ENCODE measurements around the gene PYGM. TPM values are rescaled to one million over a fixed set of nuclear protein-coding genes. Genes with fewer than 3 reads are reported as not detected.

PYGM gene
- total RNA-seq, 1 donor from 2014 or later, result 0.26 TPM

DNA sequence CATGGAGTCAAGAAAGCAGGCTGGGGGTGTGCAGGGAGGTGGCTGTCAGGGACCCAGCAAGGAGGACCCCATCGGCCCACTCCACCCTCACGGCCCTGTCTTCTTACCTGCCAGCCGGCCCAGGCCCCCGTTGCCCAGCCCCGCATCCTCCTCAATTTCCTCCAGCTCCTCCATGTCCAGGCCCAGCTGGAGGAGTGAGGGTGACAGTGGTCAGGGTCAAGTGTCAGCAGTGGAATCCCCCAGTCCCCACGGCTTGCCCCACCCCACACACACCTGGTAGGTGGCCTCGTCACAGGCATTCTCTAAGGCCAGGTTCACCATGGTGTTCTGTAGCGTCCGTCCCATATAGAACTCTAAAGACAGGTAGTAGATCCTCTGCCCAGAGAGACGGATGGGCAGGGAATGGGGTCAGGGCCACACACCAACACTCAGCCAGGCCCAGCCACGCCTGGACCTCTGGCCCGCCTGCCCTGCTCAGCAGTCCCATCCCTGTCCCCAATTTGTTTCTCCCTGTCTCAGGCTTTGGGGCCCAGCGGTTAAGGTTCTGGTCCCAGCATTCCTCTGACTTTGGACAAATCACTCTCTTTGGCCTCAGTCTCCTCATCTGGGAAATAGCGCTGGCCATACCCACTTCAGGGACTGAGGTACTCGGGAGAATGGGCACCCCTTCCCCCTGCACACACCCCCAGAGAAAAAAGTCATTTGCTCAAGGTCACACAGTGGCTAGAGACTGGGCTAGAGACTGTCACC is 1.3 kb downstream of the PYGM start:
- peaks cover 2% of the 10 kb centered on the region for H3K27me3 ChIP-seq (ENCODE audit: control insufficient read depth, insufficient read depth, low read length)
- no peak overlapping the region for H3K4me3 ChIP-seq (ENCODE audit: low read depth, low read length)
- FAIRE-seq (no peak), DNase-seq (ENCODE audit: low read depth) (no peak)
- TF ChIP-seq, protein P1, sequence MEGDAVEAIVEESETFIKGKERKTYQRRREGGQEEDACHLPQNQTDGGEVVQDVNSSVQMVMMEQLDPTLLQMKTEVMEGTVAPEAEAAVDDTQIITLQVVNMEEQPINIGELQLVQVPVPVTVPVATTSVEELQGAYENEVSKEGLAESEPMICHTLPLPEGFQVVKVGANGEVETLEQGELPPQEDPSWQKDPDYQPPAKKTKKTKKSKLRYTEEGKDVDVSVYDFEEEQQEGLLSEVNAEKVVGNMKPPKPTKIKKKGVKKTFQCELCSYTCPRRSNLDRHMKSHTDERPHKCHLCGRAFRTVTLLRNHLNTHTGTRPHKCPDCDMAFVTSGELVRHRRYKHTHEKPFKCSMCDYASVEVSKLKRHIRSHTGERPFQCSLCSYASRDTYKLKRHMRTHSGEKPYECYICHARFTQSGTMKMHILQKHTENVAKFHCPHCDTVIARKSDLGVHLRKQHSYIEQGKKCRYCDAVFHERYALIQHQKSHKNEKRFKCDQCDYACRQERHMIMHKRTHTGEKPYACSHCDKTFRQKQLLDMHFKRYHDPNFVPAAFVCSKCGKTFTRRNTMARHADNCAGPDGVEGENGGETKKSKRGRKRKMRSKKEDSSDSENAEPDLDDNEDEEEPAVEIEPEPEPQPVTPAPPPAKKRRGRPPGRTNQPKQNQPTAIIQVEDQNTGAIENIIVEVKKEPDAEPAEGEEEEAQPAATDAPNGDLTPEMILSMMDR (IDR thresholded peaks at IDR 0.05; ENCODE audit: insufficient read depth, low read length, severe bottlenecking), result no peak
- peaks cover 3% of the 10 kb centered on the region for H3K36me3 ChIP-seq (ENCODE audit: control insufficient read depth, insufficient read depth, low read length)

DNA sequence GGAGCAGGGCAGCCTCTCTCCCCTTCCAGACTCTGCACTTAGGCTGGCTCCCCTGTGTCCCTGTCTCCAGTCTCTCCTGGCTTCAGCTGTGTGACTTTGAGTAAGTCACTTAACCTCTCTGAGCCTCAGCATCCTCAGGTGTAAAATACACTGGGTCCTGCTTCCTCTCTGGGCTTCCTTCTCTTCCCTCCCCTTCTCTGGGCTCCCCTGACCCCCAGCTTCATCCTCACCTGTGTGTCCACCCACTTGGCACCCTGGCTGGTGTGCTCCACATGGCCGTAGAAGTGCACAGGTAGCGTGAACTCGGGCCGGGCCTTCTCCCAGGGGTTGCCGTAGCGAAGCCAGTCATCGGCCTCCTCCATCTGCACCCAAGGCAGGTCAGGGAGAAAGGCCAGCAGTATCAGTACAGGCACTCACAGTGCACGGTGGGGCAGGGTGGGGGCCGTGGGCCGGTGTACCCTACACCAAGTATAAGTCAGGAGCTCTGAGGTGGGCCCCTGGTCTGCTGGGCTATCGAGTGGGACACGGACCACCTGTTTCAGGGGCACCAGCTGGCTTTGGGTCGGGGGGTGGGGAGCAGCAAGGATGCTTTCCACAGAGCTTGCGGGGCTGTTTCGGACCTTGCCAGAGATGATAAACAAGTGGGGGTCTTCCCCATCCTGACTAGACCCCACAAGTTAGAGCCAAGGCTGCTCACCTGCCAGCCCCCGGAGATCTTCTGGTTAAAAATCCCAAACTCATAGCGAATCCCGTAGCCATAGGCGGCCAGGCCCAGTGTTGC is 2.0 kb downstream of the PYGM start:
- no peak for DNase-seq (ENCODE audit: low read depth)
- FAIRE-seq, result no peak
- TF ChIP-seq, protein P1 (IDR thresholded peaks at IDR 0.05; ENCODE audit: insufficient read depth, low read length, severe bottlenecking), result no peak
- Histone ChIP-seq H3K4me3 (ENCODE audit: low read depth, low read length) (no peak overlapping the region), H3K36me3 (ENCODE audit: control insufficient read depth, insufficient read depth, low read length) (no peaks in the 10 kb centered on the region), H3K27me3 (ENCODE audit: control insufficient read depth, insufficient read depth, low read length) (peaks cover 2% of the 10 kb centered on the region)

DNA sequence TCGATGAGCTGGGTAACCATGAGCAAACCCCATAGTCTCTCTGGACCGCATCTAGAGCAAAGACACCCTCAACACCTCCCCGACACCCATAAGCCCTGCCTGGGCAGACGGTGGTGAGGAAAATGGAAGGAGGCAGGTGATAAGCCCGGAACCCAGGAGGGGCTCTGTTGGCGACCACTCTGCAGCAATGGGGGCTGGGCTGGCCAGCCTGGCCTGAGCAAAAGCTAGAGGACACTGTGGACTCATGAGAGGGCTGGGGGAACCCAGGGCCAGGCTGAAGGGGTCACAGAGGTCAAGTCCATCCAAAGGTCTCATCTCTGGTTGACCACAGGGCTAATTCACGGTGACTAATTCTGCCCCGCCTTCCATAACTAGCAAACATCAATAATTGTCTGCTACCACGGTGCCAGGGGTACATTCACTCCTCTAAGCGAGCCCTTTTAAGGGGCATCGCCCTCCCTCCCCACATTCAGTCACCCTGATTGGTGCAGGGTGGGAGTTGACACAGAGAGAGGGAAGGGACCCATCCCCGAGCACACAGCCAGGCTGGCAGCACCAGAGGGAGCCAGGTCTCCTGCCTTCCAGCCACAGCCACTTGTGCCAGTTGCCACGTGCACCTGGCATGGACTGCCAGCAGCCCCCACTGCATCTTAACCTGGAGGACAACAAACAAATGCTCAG is 4.0 kb downstream of the PYGM start:
- H3K36me3 ChIP-seq (ENCODE audit: control insufficient read depth, insufficient read depth, low read length), result no peaks in the 10 kb centered on the region
- H3K4me3 ChIP-seq (ENCODE audit: low read depth, low read length), result no peak overlapping the region
- peaks cover 2% of the 10 kb centered on the region for H3K27me3 ChIP-seq (ENCODE audit: control insufficient read depth, insufficient read depth, low read length)
- FAIRE-seq (no peak), DNase-seq (ENCODE audit: low read depth) (no peak)
- TF ChIP-seq, protein P1 (IDR thresholded peaks at IDR 0.05; ENCODE audit: insufficient read depth, low read length, severe bottlenecking), result no peak

DNA sequence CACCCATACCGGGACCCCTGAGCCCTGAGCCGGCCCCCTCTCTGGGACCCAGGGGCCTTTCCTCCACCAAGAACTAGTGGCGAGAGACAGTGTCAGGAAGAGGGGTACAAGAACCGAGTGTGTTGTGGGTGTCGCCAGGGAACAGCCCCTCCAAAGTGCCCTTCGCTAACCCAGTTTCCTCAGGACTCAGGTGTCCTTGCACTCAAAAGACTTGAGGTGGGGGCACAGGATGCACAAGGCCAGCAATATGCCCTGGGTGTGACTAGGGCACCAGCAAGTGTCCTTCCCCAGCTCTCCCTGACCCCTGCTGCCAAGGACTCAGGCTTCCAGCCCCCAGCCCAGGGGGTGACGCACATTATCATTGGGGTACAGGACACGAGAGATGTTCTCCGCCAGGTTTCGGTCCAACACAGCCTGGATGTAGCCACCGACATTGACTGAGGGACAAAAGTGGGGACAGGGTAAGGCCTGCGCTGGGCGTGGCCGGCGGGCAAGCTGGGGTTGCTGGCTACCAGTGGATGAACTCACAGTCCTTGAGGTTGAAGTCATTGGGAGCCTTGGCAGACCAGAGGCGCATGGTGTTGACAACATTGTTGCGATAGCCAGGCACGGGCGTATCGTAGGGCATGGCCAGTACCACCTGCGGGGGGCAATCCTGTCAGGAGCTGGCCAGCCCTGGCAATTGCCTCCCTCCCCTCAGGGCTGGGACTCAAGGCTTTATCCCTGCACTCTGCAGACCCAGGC is 4.7 kb downstream of the PYGM start:
- FAIRE-seq, result no peak
- TF ChIP-seq, protein P1 (IDR thresholded peaks at IDR 0.05; ENCODE audit: insufficient read depth, low read length, severe bottlenecking), result no peak
- no peak for DNase-seq (ENCODE audit: low read depth)
- no peak overlapping the region for H3K4me3 ChIP-seq (ENCODE audit: low read depth, low read length)
- H3K36me3 ChIP-seq (ENCODE audit: control insufficient read depth, insufficient read depth, low read length), result no peaks in the 10 kb centered on the region
- H3K27me3 ChIP-seq (ENCODE audit: control insufficient read depth, insufficient read depth, low read length), result peaks cover 2% of the 10 kb centered on the region

DNA sequence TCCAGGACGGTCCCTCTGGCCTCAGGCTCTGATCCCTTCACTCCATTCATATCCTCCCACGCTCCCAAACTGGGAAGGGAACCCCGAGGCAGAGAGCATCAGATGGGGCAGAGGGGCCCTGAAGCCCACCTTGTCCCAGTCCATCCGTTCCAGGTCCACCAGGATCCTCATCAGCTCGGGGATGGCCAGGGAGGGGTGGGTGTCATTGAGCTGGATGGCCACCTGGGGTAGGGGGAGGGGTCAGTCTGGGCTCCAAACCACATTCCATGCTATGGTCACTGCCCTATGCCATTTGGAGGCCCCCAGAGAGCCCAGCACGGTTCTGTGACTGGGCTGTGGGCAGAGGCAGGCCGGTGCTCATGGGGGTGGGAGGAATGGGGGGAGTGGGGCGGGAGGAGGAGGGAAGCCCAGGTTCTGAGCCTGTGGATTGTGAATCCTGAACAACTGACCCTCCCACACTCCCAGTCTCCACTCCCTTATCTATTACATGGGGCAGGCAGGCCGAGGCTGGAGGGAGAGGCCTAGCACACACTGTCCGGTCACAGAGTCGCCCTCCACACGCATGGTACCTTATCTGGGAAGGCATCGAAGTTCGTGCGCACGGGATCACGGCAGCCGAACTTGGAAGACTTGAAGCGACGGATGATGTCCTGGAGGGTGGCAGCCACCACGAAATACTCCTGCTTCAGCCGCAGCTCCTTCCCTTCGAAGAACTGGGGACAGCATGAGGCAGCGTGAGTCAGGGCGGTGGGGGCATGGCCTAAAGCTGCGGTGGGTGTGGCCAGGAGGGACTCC is 5.5 kb downstream of the PYGM start:
- Histone ChIP-seq H3K27me3 (ENCODE audit: control insufficient read depth, insufficient read depth, low read length) (peaks cover 2% of the 10 kb centered on the region), H3K4me3 (ENCODE audit: low read depth, low read length) (no peak overlapping the region), H3K36me3 (ENCODE audit: control insufficient read depth, insufficient read depth, low read length) (no peaks in the 10 kb centered on the region)
- no peak for DNase-seq (ENCODE audit: low read depth)
- FAIRE-seq, result no peak
- TF ChIP-seq, protein P1 (IDR thresholded peaks at IDR 0.05; ENCODE audit: insufficient read depth, low read length, severe bottlenecking), result no peak
